HepG2 (cell line): ENCODE data around the gene TMEM233. TPM values are rescaled to one million over a fixed set of nuclear protein-coding genes. Genes with fewer than 3 reads are reported as not detected.

Experiments
- ATAC-seq: fragments of 200-7000 bp; cut with Tn5 transposase; 3 replicates; pipeline ENCODE4 v1.9.1; 2020; ENCODE audit warnings: mild to moderate bottlenecking, moderate library complexity
- BruUV-seq: library from RNA; stranded (reverse); fragments of 400-500 nt; replicated peaks from 2 replicates; lab custom pipeline; 2021; lab: Mats Ljungman, UMichigan
- CTCF ChIA-PET: fragments of 300-600 bp; formaldehyde crosslinking; extraction: SDS; loops from one replicate; lab custom pipeline; 2021; ENCODE audit warnings: low total read pairs, inconsistent platforms, low intra/inter-chr PET ratio; lab: Yijun Ruan, JAX
- POLR2A ChIA-PET: fragments of 350-600 bp; sonication (Branson Sonifier 250); formaldehyde crosslinking; loops from one replicate; lab custom pipeline; 2020; ENCODE audit warnings: antibody characterized with exemption, inconsistent platforms; lab: Yijun Ruan, JAX
- DNase-seq: peaks from one replicate; pipeline ENCODE4 v3.0.0-alpha.2; 2015; ENCODE audit warnings: low spot score
- FAIRE-seq: peaks from 3 replicates; lab custom pipeline; 2011; peaks lifted over from hg19 to GRCh38; lab: Jason Lieb, UNC
- H2AFZ ChIP-seq: one replicate; pipeline ENCODE4 v1.6.1; 2011; ENCODE audit warnings: low read length, inconsistent platforms
- H3K27ac ChIP-seq: fragments of 300-600 bp; 3 replicates; pipeline ENCODE4 v1.8.0; 2011; ENCODE audit warnings: mixed run types, mild to moderate bottlenecking, mixed read lengths, low read length, inconsistent platforms; ENCODE audit not compliant: insufficient read depth; ENCODE audit errors: extremely low read length
- H3K27me3 ChIP-seq, 2 experiments: fragments of 200-600 bp in 1 of 2; 2 replicates in 1 of 2; 3 replicates in 1 of 2; pipeline versions ENCODE4 v1.6.0 to v1.8.0; 2011; ENCODE audit warnings: low read length in 2 of 2, mild to moderate bottlenecking in 2 of 2, moderate library complexity in 2 of 2, inconsistent platforms in 1 of 2; ENCODE audit not compliant: insufficient read depth in 2 of 2, control insufficient read depth in 1 of 2
- H3K36me3 ChIP-seq, 2 experiments: fragments of 200-600 bp in 1 of 2; replicated peaks in 1 of 2; 2 replicates in 1 of 2; 3 replicates in 1 of 2; pipeline versions ENCODE4 v1.5.1 to v1.8.0; 2011; ENCODE audit warnings: low read length in 2 of 2, inconsistent platforms in 1 of 2; ENCODE audit not compliant: insufficient read depth in 2 of 2, control insufficient read depth in 1 of 2
- H3K4me1 ChIP-seq: 2 replicates; pipeline ENCODE4 v1.5.1; 2012; ENCODE audit warnings: low read length, inconsistent platforms; ENCODE audit not compliant: insufficient read depth
- H3K4me2 ChIP-seq: 2 replicates; pipeline ENCODE4 v1.6.0; 2011; ENCODE audit warnings: low read depth, low read length, inconsistent platforms
- H3K4me3 ChIP-seq, 3 experiments: fragments of 200-600 bp in 1 of 3; sonication (generic), shearing (Covaris generic) in 1 of 3; replicated peaks in 1 of 3; 2 replicates each; pipeline ENCODE4 v1.5.1; 2011 to 2016; ENCODE audit warnings: low read length in 3 of 3, inconsistent platforms in 2 of 3, low read depth in 2 of 3, mild to moderate bottlenecking in 2 of 3, control low read depth in 1 of 3, mixed read lengths in 1 of 3; ENCODE audit not compliant: insufficient read depth in 1 of 3
- H3K79me2 ChIP-seq: one replicate; pipeline ENCODE4 v1.6.1; 2011; ENCODE audit warnings: low read length, inconsistent platforms; ENCODE audit not compliant: insufficient read depth
- H3K9ac ChIP-seq: 2 replicates; pipeline ENCODE4 v1.6.0; 2011; ENCODE audit warnings: mild to moderate bottlenecking, low read depth, low read length, inconsistent platforms; ENCODE audit not compliant: insufficient read depth
- H3K9me3 ChIP-seq: 2 replicates; pipeline ENCODE4 v1.5.1; 2012; ENCODE audit warnings: mild to moderate bottlenecking, low read length
- H4K20me1 ChIP-seq: 2 replicates; pipeline ENCODE4 v1.6.0; 2011; ENCODE audit warnings: inconsistent platforms, mild to moderate bottlenecking, low read length, moderate library complexity; ENCODE audit not compliant: insufficient read depth
- AHR ChIP-seq: IDR thresholded peaks from 2 replicates; pipeline ENCODE4 v1.6.1; 2018; ENCODE audit warnings: missing genetic modification reagents, missing compliant biosample characterization
- ATF1 ChIP-seq: IDR thresholded peaks from 2 replicates; pipeline ENCODE4 v1.6.1; 2016; ENCODE audit warnings: mild to moderate bottlenecking, control low read depth
- CEBPG ChIP-seq: IDR thresholded peaks from 2 replicates; pipeline ENCODE4 v1.6.1; 2016
- POGK ChIP-seq: sonication (generic); formaldehyde crosslinking; conservative IDR thresholded peaks from 2 replicates; pipeline ENCODE4 v1.8.0; 2022; ENCODE audit warnings: mild to moderate bottlenecking, moderate library complexity, missing genetic modification reagents
- SRF ChIP-seq: IDR thresholded peaks from 2 replicates; pipeline ENCODE4 v1.6.1; 2011; ENCODE audit warnings: mild to moderate bottlenecking, low read depth, low read length, moderate library complexity
- TFAP4 ChIP-seq: sonication (generic); IDR thresholded peaks from 2 replicates; pipeline ENCODE4 v1.6.1; 2016; ENCODE audit warnings: low read depth, borderline replicate concordance
- ZNF709 ChIP-seq: sonication (generic); formaldehyde crosslinking; IDR thresholded peaks from 2 replicates; pipeline ENCODE4 v1.5.0; 2020; ENCODE audit warnings: mild to moderate bottlenecking, missing genetic modification reagents
- WGBS: methylation state at CpG from one replicate; pipeline ENCODE4 v1.1.6; 2017; ENCODE audit warnings: low lambda C conversion rate; 5-methylcytosine and 5-hydroxymethylcytosine counted together
- in situ Hi-C: cut with HindIII; loops from 2 replicates; pipeline ENCODE4 v1.10.0; 2017; ENCODE audit warnings: low pct_unique_long_range_greater_than_20kb; ENCODE audit not compliant: extremely low pct_ligation_motif_present
- intact Hi-C: fragments of 100-400 bp; cut with micrococcal nuclease; formaldehyde crosslinking; loops from one replicate; pipeline ENCODE4 v1.10.0; 2022; ENCODE audit not compliant: unreplicated experiment
- polyA plus RNA-seq, 8 experiments: library from polyadenylated mRNA; depleted of rRNA in 3 of 8; stranded (reverse) in 7 of 8; unstranded in 1 of 8; fragments of >200 nt; fragmentation: Illumina TruSeq in 4 of 8; extraction: Trizol in 4 of 8; gene quantifications; 2 replicates each; pipeline versions ENCODE4 v1.2.1 to v1.2.3, GENCODE V29; 2011 to 2016; ENCODE audit warnings: low read depth in 4 of 8, missing spikeins in 1 of 8, mixed read lengths in 1 of 8; ENCODE audit not compliant: insufficient read depth in 1 of 8
- total RNA-seq, 5 experiments: library from RNA; depleted of rRNA; stranded (reverse); fragments of >200 nt; fragmentation: Illumina TruSeq; extraction: Trizol; gene quantifications; 2 replicates each; pipeline ENCODE4 v1.2.3, GENCODE V29; 2016; ENCODE audit warnings: low read depth in 1 of 5
- TF ChIP-seq, protein P1 (sequence below): sonication (generic); formaldehyde crosslinking; IDR thresholded peaks from 2 replicates; pipeline ENCODE4 v1.4.0; 2020; ENCODE audit warnings: missing genetic modification reagents

Gene TMEM233
- total and polyA plus RNA-seq, 2 of the 13 experiments (the other 11 are each of a cell fraction or from before 2014, with no cell fraction given) = 0.03 TPM; not detected in 1

DNA sequence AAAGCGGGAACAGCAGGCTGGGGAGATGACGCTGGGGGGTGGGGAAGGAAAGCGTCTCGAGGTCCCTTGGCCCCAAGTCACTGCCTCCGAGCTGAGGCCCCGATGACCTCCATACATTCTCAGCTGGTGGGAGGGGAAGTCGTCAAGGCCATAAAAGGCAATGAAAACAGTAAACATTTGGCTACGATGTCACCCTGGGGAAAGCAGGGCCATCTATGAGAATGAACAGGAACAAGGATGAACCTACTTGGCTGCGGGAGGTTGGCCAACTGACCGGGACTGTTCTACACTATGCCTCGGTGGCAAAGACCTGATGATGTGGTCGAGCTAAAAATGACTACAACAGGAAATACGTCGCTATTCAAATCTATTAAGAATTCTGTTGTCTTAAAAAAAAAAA is 93.8 kb downstream of the TMEM233 start:
- no peak overlapping the region for H3K4me2 ChIP-seq
- H4K20me1 ChIP-seq = no peaks in the 10 kb centered on the region
- no peak overlapping the region for H3K27ac ChIP-seq
- CTCF ChIA-PET = no interaction called here
- DNase-seq (no peak), FAIRE-seq (no peak), ATAC-seq (no peak)
- H3K27me3 ChIP-seq = no peaks in the 10 kb centered on the region
- intact Hi-C loops (no loop called here), in situ Hi-C loops (no loop called here)
- H3K4me3 ChIP-seq = no peak overlapping the region
- no peaks in the 10 kb centered on the region for H3K79me2 ChIP-seq
- TF ChIP-seq TFAP4 (peak; percentile 24; the same call in 1 of the 2 replicates), ATF1 (CRISPR knock-in tag) (no peak), CEBPG (CRISPR knock-in tag) (no peak), POGK (CRISPR knock-in tag) (no peak), SRF (peak; percentile 74), ZNF709 (CRISPR knock-in tag) (no peak), AHR (no peak)
- TF ChIP-seq, protein P1, sequence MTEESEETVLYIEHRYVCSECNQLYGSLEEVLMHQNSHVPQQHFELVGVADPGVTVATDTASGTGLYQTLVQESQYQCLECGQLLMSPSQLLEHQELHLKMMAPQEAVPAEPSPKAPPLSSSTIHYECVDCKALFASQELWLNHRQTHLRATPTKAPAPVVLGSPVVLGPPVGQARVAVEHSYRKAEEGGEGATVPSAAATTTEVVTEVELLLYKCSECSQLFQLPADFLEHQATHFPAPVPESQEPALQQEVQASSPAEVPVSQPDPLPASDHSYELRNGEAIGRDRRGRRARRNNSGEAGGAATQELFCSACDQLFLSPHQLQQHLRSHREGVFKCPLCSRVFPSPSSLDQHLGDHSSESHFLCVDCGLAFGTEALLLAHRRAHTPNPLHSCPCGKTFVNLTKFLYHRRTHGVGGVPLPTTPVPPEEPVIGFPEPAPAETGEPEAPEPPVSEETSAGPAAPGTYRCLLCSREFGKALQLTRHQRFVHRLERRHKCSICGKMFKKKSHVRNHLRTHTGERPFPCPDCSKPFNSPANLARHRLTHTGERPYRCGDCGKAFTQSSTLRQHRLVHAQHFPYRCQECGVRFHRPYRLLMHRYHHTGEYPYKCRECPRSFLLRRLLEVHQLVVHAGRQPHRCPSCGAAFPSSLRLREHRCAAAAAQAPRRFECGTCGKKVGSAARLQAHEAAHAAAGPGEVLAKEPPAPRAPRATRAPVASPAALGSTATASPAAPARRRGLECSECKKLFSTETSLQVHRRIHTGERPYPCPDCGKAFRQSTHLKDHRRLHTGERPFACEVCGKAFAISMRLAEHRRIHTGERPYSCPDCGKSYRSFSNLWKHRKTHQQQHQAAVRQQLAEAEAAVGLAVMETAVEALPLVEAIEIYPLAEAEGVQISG (CRISPR knock-in tag) = no peak
- no TSS peak for BruUV-seq
- peaks cover 3 to 12% of the 10 kb centered on the region in 2 experiments; a peak in 4 of 5 replicates for H3K36me3 ChIP-seq
- POLR2A ChIA-PET = interaction anchor here (1.2 kb wide), 1 partner anchor 18 kb away, joined by 4 read pairs; no protein-coding TSS in a partner anchor
- WGBS = 96% methylated on average over 14 of the region's 14 CpGs
- no peaks in the 10 kb centered on the region for H3K9me3 ChIP-seq
- peaks cover 80% of the 10 kb centered on the region for H3K4me1 ChIP-seq
- no peak overlapping the region for H2AFZ ChIP-seq
- no peak overlapping the region for H3K9ac ChIP-seq
